Endothelial cell of umbilical vein (primary cell): ENCODE data around the gene CCDC187.

Experiments used
- EZH2 ChIP-seq: IDR thresholded peaks from 2 replicates; pipeline ENCODE4 v1.6.1; 2012; ENCODE audit warnings: borderline replicate concordance, low read depth, mild to moderate bottlenecking, moderate library complexity, low read length, inconsistent platforms; ENCODE audit not compliant: severe bottlenecking
- POLR2A ChIP-seq: IDR thresholded peaks from 2 replicates; pipeline ENCODE4 v1.6.1; 2012; ENCODE audit warnings: low read depth, mild to moderate bottlenecking, control low read depth, low read length
- POLR2AphosphoS5 ChIP-seq: IDR thresholded peaks from 2 replicates; pipeline ENCODE4 v1.6.1; 2012; ENCODE audit warnings: low read depth, mild to moderate bottlenecking, control low read depth, low read length, moderate library complexity; ENCODE audit not compliant: insufficient read depth
- TF ChIP-seq, protein P1 (sequence below), 2 donors: IDR thresholded peaks; 1 replicate in 1 of 2; 2 replicates in 1 of 2; pipeline ENCODE4 v1.5.1; 2011; ENCODE audit warnings: low read length in 2 of 2, mild to moderate bottlenecking in 2 of 2, moderate library complexity in 2 of 2, control low read depth in 1 of 2, inconsistent platforms in 1 of 2, low read depth in 1 of 2; ENCODE audit not compliant: insufficient read depth in 1 of 2; ENCODE audit errors: extremely low read depth in 1 of 2

DNA sequence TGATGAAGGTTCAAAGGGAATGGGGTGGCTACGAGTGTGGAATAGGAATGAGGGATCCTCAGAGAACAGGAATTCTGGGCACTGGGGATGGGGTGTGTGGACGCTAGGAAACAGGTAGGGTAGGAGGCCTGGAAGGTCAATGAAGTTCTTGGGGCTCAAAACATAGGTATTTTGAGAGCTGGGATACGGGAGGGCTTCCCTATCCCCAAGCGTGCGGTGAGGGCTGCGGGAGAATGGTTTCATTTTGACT is 59.0 kb downstream of the CCDC187 start:
- TF ChIP-seq, protein P1, sequence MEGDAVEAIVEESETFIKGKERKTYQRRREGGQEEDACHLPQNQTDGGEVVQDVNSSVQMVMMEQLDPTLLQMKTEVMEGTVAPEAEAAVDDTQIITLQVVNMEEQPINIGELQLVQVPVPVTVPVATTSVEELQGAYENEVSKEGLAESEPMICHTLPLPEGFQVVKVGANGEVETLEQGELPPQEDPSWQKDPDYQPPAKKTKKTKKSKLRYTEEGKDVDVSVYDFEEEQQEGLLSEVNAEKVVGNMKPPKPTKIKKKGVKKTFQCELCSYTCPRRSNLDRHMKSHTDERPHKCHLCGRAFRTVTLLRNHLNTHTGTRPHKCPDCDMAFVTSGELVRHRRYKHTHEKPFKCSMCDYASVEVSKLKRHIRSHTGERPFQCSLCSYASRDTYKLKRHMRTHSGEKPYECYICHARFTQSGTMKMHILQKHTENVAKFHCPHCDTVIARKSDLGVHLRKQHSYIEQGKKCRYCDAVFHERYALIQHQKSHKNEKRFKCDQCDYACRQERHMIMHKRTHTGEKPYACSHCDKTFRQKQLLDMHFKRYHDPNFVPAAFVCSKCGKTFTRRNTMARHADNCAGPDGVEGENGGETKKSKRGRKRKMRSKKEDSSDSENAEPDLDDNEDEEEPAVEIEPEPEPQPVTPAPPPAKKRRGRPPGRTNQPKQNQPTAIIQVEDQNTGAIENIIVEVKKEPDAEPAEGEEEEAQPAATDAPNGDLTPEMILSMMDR (IDR thresholded peaks at IDR 0.05; ENCODE audit: extremely low read depth in 1 of 2, insufficient read depth in 1 of 2, low read depth in 1 of 2, low read length in 2 of 2) = no peak
- TF ChIP-seq POLR2A (no peak), EZH2 (no peak), POLR2AphosphoS5 (no peak)
